PC-3 (cell line): ENCODE data around the gene SLC35F1.

ENCODE experiments used
- EZH2phosphoT487 ChIP-seq: fragments of 300-600 bp; sonication (generic); IDR thresholded peaks from 2 replicates; pipeline ENCODE4 v1.6.1; 2018; ENCODE audit warnings: mild to moderate bottlenecking, antibody characterized with exemption, low read length, borderline replicate concordance
- TF ChIP-seq, protein P1 (sequence below): fragments of 300-600 bp; sonication (generic); conservative IDR thresholded peaks from 2 replicates; pipeline ENCODE4 v1.5.1; 2017; ENCODE audit warnings: antibody characterized with exemption, low read depth, mild to moderate bottlenecking, low read length

- TF ChIP-seq, protein P1, sequence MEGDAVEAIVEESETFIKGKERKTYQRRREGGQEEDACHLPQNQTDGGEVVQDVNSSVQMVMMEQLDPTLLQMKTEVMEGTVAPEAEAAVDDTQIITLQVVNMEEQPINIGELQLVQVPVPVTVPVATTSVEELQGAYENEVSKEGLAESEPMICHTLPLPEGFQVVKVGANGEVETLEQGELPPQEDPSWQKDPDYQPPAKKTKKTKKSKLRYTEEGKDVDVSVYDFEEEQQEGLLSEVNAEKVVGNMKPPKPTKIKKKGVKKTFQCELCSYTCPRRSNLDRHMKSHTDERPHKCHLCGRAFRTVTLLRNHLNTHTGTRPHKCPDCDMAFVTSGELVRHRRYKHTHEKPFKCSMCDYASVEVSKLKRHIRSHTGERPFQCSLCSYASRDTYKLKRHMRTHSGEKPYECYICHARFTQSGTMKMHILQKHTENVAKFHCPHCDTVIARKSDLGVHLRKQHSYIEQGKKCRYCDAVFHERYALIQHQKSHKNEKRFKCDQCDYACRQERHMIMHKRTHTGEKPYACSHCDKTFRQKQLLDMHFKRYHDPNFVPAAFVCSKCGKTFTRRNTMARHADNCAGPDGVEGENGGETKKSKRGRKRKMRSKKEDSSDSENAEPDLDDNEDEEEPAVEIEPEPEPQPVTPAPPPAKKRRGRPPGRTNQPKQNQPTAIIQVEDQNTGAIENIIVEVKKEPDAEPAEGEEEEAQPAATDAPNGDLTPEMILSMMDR, result no peak
- TF ChIP-seq EZH2phosphoT487, result no peak
Measured at GRCh38 chr6:117958536-117958935, 51.5 kb downstream of the SLC35F1 start.
